ENCODE measurements around the gene GINS2.

DNA sequence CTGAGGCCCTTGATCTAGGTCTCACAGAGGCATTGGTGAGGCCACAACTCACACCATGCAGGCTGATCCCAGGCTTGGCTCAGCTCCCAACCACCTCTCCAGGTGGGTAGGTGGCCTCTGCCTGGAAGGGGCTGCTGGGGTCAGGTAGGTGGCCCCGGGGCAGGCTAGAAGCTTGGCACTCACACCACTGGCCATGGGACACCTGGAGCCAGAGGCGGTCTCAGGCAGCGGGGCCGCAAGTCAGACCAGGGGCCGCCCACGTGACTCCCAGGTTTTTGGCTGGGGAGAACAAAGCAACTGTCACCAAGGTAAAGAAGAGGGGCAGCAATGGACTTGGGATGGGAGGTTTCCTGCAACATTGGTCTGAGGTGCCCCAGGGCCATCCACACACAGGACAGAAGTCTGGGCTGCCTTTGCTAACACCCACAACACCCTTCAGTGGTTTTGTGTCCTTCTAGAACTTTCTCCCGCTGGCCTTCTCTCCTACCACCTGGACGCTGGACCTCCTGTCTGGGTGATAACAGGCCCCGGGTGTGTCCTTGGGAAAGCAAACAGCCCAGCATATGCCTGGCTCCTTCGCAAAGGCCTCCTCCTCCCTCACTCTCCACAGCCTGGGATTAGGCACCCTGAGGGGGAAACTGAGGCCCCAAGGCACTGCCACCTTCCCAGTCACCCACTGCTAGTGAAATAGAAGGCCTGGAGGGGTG, 45.7 kb upstream of the GINS2 start:
- no peak for TF ChIP-seq POLR2AphosphoS5 (IDR thresholded peaks at IDR 0.05; ENCODE audit: low read depth, low read length)
- TF ChIP-seq EGR1 (IDR thresholded peaks at IDR 0.05; ENCODE audit: low read depth) = no peak
- TF ChIP-seq, protein P1, sequence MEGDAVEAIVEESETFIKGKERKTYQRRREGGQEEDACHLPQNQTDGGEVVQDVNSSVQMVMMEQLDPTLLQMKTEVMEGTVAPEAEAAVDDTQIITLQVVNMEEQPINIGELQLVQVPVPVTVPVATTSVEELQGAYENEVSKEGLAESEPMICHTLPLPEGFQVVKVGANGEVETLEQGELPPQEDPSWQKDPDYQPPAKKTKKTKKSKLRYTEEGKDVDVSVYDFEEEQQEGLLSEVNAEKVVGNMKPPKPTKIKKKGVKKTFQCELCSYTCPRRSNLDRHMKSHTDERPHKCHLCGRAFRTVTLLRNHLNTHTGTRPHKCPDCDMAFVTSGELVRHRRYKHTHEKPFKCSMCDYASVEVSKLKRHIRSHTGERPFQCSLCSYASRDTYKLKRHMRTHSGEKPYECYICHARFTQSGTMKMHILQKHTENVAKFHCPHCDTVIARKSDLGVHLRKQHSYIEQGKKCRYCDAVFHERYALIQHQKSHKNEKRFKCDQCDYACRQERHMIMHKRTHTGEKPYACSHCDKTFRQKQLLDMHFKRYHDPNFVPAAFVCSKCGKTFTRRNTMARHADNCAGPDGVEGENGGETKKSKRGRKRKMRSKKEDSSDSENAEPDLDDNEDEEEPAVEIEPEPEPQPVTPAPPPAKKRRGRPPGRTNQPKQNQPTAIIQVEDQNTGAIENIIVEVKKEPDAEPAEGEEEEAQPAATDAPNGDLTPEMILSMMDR (IDR thresholded peaks at IDR 0.05 in 2 of 3, conservative IDR thresholded peaks at IDR 0.05 in 1 of 3; ENCODE audit: borderline replicate concordance in 1 of 3, insufficient read depth in 1 of 3, low read depth in 2 of 3, low read length in 2 of 3) = no peak
- TF ChIP-seq, protein P2, sequence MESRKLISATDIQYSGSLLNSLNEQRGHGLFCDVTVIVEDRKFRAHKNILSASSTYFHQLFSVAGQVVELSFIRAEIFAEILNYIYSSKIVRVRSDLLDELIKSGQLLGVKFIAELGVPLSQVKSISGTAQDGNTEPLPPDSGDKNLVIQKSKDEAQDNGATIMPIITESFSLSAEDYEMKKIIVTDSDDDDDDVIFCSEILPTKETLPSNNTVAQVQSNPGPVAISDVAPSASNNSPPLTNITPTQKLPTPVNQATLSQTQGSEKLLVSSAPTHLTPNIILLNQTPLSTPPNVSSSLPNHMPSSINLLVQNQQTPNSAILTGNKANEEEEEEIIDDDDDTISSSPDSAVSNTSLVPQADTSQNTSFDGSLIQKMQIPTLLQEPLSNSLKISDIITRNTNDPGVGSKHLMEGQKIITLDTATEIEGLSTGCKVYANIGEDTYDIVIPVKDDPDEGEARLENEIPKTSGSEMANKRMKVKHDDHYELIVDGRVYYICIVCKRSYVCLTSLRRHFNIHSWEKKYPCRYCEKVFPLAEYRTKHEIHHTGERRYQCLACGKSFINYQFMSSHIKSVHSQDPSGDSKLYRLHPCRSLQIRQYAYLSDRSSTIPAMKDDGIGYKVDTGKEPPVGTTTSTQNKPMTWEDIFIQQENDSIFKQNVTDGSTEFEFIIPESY (IDR thresholded peaks at IDR 0.05; ENCODE audit: extremely low read depth, insufficient replicate concordance, low read length) = no peak
- TF ChIP-seq POLR2A (IDR thresholded peaks at IDR 0.05; ENCODE audit: borderline replicate concordance, extremely low read depth, insufficient read depth, insufficient read length) = no peak
- TF ChIP-seq EZH2phosphoT487 (IDR thresholded peaks at IDR 0.05; ENCODE audit: borderline replicate concordance) = no peak
- no peak for TF ChIP-seq EZH2 (IDR thresholded peaks at IDR 0.05)
- TF ChIP-seq, protein P3, sequence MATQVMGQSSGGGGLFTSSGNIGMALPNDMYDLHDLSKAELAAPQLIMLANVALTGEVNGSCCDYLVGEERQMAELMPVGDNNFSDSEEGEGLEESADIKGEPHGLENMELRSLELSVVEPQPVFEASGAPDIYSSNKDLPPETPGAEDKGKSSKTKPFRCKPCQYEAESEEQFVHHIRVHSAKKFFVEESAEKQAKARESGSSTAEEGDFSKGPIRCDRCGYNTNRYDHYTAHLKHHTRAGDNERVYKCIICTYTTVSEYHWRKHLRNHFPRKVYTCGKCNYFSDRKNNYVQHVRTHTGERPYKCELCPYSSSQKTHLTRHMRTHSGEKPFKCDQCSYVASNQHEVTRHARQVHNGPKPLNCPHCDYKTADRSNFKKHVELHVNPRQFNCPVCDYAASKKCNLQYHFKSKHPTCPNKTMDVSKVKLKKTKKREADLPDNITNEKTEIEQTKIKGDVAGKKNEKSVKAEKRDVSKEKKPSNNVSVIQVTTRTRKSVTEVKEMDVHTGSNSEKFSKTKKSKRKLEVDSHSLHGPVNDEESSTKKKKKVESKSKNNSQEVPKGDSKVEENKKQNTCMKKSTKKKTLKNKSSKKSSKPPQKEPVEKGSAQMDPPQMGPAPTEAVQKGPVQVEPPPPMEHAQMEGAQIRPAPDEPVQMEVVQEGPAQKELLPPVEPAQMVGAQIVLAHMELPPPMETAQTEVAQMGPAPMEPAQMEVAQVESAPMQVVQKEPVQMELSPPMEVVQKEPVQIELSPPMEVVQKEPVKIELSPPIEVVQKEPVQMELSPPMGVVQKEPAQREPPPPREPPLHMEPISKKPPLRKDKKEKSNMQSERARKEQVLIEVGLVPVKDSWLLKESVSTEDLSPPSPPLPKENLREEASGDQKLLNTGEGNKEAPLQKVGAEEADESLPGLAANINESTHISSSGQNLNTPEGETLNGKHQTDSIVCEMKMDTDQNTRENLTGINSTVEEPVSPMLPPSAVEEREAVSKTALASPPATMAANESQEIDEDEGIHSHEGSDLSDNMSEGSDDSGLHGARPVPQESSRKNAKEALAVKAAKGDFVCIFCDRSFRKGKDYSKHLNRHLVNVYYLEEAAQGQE (IDR thresholded peaks at IDR 0.05; ENCODE audit: low read depth) = no peak
